ENCODE data around the gene FTSJ3.

DNA sequence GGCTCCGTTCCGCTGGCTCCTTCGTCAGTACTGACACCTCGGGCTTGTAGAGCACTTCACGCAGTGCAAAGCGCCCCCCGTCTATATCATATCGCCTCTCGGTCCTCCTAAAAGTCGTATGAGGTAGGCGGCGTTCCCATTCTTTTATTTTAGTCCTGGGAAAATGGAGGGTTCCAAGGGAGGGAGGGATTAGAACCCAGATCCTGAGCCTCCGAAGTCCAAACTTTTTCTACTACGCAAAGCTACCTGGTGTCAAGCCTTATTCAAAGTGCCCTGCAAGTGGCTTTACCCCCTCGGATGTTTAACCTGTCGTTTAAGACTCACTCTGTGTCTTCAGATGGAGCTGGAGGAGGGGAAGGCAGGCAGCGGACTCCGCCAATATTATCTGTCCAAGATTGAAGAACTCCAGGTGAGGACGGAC is 348 bp upstream of the FTSJ3 start:
- TF ChIP-seq EZH2 (IDR thresholded peaks at IDR 0.05), result no peak
- no peak for TF ChIP-seq POLR2AphosphoS5 (IDR thresholded peaks at IDR 0.05; ENCODE audit: borderline replicate concordance, low read depth, low read length)
